Gastroesophageal sphincter (tissue), 3 donors: ENCODE measurements around the gene ZSCAN5A.

Experiments
- CTCF ChIP-seq, 4 experiments: fragments of 200-600 bp in 2 of 4; fragments of 450-650 bp in 2 of 4; sonication (generic) in 1 of 4; IDR thresholded peaks; one replicate each; pipeline ENCODE4 v1.5.1; 2017 to 2019; ENCODE audit warnings: antibody characterized with exemption in 4 of 4, mild to moderate bottlenecking in 2 of 4, moderate library complexity in 2 of 4
- EP300 ChIP-seq: sonication (generic); formaldehyde crosslinking; IDR thresholded peaks from one replicate; pipeline ENCODE4 v1.6.1; 2017; ENCODE audit warnings: antibody characterized with exemption, mild to moderate bottlenecking
- POLR2A ChIP-seq, 2 donors: fragments of 450-650 bp; IDR thresholded peaks; one replicate each; pipeline ENCODE4 v1.6.1; 2017; ENCODE audit warnings: antibody characterized with exemption in 2 of 2, mild to moderate bottlenecking in 2 of 2, moderate library complexity in 1 of 2
- POLR2AphosphoS5 ChIP-seq: sonication (generic); formaldehyde crosslinking; IDR thresholded peaks from one replicate; pipeline ENCODE4 v1.6.1; 2017; ENCODE audit warnings: antibody characterized with exemption

- TF ChIP-seq CTCF (IDR thresholded peaks at IDR 0.05) = no peak
- no peak for TF ChIP-seq POLR2AphosphoS5
- TF ChIP-seq POLR2A (IDR thresholded peaks at IDR 0.05) = no peak
- TF ChIP-seq EP300 = no peak
Measured at GRCh38 chr19:56221851-56222250, 92.8 kb downstream of the ZSCAN5A start.
